Hepatocyte (in vitro differentiated cells): ENCODE results near the gene SLC9A8. TPM values are rescaled to one million over a fixed set of nuclear protein-coding genes. Genes with fewer than 3 reads are reported as not detected.

Experiments used
- DNase-seq: peaks from one replicate; pipeline ENCODE4 v3.0.0-alpha.2; 2016; ENCODE audit warnings: low spot score
- H2AFZ ChIP-seq: fragments of 200-600 bp; sonication (generic); 2 replicates; pipeline ENCODE4 v1.6.0; 2016; ENCODE audit warnings: antibody characterized with exemption, mild to moderate bottlenecking
- H3K27ac ChIP-seq: fragments of 200-600 bp; sonication (generic); 2 replicates; pipeline ENCODE4 v1.5.1; 2016; ENCODE audit warnings: mild to moderate bottlenecking
- H3K27me3 ChIP-seq: fragments of 200-600 bp; sonication (generic); 2 replicates; pipeline ENCODE4 v1.6.1; 2016
- H3K36me3 ChIP-seq: fragments of 200-600 bp; sonication (generic); replicated peaks from 2 replicates; pipeline ENCODE4 v1.5.1; 2016; ENCODE audit warnings: low read depth; ENCODE audit not compliant: insufficient read depth
- H3K4me1 ChIP-seq: fragments of 200-600 bp; sonication (generic); 2 replicates; pipeline ENCODE4 v1.5.1; 2016; ENCODE audit warnings: mild to moderate bottlenecking, moderate library complexity; ENCODE audit not compliant: insufficient read depth
- H3K4me2 ChIP-seq: fragments of 200-600 bp; sonication (generic); 2 replicates; pipeline ENCODE4 v1.6.0; 2016
- H3K4me3 ChIP-seq: fragments of 200-600 bp; sonication (generic); 2 replicates; pipeline ENCODE4 v1.5.1; 2016; ENCODE audit warnings: mild to moderate bottlenecking
- H3K79me2 ChIP-seq: fragments of 200-600 bp; sonication (generic); 2 replicates; pipeline ENCODE4 v1.6.0; 2017; ENCODE audit warnings: mild to moderate bottlenecking
- H3K9me2 ChIP-seq: fragments of 200-600 bp; sonication (generic); replicated peaks from 2 replicates; pipeline ENCODE4 v1.6.0; 2017; ENCODE audit warnings: mild to moderate bottlenecking; ENCODE audit not compliant: insufficient read depth
- H3K9me3 ChIP-seq: fragments of 200-600 bp; sonication (generic); 2 replicates; pipeline ENCODE4 v1.5.1; 2016; ENCODE audit warnings: low read depth, mild to moderate bottlenecking
- H4K20me1 ChIP-seq: fragments of 200-600 bp; sonication (generic); 2 replicates; pipeline ENCODE4 v1.6.0; 2016; ENCODE audit warnings: mild to moderate bottlenecking; ENCODE audit not compliant: insufficient read depth, poor library complexity, severe bottlenecking
- EZH2 ChIP-seq: fragments of 200-600 bp; sonication (generic); IDR thresholded peaks from 2 replicates; pipeline ENCODE4 v1.6.1; 2016; ENCODE audit warnings: antibody characterized with exemption, mild to moderate bottlenecking, borderline replicate concordance
- EZH2phosphoT487 ChIP-seq: fragments of 200-600 bp; sonication (generic); IDR thresholded peaks from one replicate; pipeline ENCODE4 v1.6.1; 2018; ENCODE audit warnings: antibody characterized with exemption, mild to moderate bottlenecking, low read depth, moderate library complexity; ENCODE audit not compliant: unreplicated experiment, severe bottlenecking
- WGBS: methylation state at CpG from one replicate; pipeline ENCODE4 v1.1.6; 2016; ENCODE audit warnings: low lambda C conversion rate; ENCODE audit errors: missing lambda C conversion rate; 5-methylcytosine and 5-hydroxymethylcytosine counted together
- polyA plus RNA-seq: library from polyadenylated mRNA; unstranded; fragments of >200 nt; fragmentation: Nextera tagmentation; extraction: Ambion mirVana; gene quantifications from 2 replicates; pipeline ENCODE4 v1.2.1, GENCODE V29; 2016
- total RNA-seq: library from RNA; depleted of rRNA; stranded (reverse); fragments of >200 nt; gene quantifications from 2 replicates; pipeline ENCODE4 v1.2.3, GENCODE V29; 2014
- TF ChIP-seq, protein P1 (sequence below): fragments of 200-600 bp; sonication (generic); IDR thresholded peaks from 2 replicates; pipeline ENCODE4 v1.5.1; 2016; ENCODE audit warnings: antibody characterized with exemption, mild to moderate bottlenecking; ENCODE audit not compliant: poor library complexity

Gene SLC9A8
- total and polyA plus RNA-seq, 2 experiments from 2014 or later = 4.9 to 6.7 TPM

DNA sequence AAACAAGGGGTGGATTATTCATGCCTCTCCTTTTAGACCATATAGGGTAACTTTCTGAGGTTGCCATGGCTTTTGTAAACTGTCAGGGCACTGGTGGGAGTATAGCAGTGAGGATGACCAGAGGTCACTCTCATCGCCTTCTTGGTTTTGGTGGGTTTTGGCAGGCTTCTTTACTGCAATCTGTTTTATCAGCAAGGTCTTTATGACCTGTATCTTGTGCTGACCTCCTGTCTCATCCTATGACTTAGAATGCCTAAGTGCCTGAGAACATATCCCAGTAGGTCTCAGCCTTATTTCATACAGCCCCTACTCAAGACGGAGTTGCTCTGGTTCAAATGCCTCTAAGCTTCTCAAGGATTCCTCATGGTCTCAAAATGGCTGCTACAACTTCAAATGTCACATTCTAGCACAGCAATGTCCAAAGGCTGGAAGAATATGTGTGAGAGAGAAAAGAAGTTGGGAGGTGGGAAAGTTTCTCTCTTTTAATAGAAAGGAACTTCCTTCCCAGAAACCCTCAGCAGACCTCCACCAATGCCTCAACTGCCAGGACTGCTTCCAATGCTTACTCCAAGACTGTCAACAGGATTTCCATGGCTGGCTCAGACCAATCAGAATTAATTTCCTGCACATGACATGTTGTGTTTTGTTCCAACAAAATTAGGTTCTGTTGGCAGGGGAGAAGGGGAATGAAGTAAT is 46.6 kb upstream of the SLC9A8 start:
- H4K20me1 ChIP-seq = no peaks in the 10 kb centered on the region
- H3K27me3 ChIP-seq = no peaks in the 10 kb centered on the region
- no peaks in the 10 kb centered on the region for H3K36me3 ChIP-seq
- peak overlapping the region; percentile 70 for H3K27ac ChIP-seq
- H3K9me2 ChIP-seq = no peaks in the 10 kb centered on the region
- no peaks in the 10 kb centered on the region for H3K79me2 ChIP-seq
- H3K9me3 ChIP-seq = no peaks in the 10 kb centered on the region
- DNase-seq = no peak
- no peak overlapping the region for H2AFZ ChIP-seq
- TF ChIP-seq, protein P1, sequence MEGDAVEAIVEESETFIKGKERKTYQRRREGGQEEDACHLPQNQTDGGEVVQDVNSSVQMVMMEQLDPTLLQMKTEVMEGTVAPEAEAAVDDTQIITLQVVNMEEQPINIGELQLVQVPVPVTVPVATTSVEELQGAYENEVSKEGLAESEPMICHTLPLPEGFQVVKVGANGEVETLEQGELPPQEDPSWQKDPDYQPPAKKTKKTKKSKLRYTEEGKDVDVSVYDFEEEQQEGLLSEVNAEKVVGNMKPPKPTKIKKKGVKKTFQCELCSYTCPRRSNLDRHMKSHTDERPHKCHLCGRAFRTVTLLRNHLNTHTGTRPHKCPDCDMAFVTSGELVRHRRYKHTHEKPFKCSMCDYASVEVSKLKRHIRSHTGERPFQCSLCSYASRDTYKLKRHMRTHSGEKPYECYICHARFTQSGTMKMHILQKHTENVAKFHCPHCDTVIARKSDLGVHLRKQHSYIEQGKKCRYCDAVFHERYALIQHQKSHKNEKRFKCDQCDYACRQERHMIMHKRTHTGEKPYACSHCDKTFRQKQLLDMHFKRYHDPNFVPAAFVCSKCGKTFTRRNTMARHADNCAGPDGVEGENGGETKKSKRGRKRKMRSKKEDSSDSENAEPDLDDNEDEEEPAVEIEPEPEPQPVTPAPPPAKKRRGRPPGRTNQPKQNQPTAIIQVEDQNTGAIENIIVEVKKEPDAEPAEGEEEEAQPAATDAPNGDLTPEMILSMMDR = no peak
- TF ChIP-seq EZH2phosphoT487 (no peak), EZH2 (no peak)
- WGBS = 72% methylated on average over 2 of the region's 2 CpGs
- H3K4me2 ChIP-seq = no peak overlapping the region
- no peak overlapping the region for H3K4me3 ChIP-seq
- H3K4me1 ChIP-seq = peaks cover 25% of the 10 kb centered on the region

DNA sequence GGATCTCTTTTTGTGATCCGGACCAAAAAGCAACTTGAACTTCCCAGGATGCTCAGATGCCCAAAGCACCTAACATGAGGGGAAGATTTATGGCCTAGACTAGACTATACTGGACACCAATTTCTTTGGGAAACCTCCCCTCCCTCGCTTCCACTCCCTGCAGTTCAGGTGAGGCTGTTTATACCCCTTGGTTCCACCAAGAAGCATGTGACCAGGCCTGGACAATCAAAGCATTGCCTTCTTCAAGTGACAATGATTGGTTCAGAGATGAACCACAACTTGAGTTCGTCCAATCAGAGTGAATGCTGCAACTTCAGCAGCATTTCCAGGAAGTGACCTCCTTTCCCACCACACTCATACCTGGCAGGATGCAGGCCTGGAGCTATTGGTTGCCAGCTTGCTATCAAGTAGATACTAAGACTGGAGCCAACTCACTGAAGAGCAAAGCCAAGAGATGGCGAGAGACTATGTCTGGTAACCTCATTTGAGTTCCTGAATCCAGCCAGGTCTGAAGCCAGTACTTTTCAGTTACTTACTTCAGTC is 45.6 kb upstream of the SLC9A8 start:
- Histone ChIP-seq H4K20me1 (no peaks in the 10 kb centered on the region), H3K27ac (no peak overlapping the region), H3K4me1 (peaks cover 28% of the 10 kb centered on the region), H2AFZ (no peak overlapping the region), H3K36me3 (no peaks in the 10 kb centered on the region), H3K9me3 (no peaks in the 10 kb centered on the region), H3K4me2 (no peak overlapping the region), H3K4me3 (no peak overlapping the region), H3K79me2 (no peaks in the 10 kb centered on the region), H3K27me3 (no peaks in the 10 kb centered on the region), H3K9me2 (no peaks in the 10 kb centered on the region)
- TF ChIP-seq EZH2phosphoT487 (no peak), EZH2 (no peak)
- TF ChIP-seq, protein P1 = no peak
- WGBS = 96% methylated on average over 4 of the region's 4 CpGs
- no peak for DNase-seq

DNA sequence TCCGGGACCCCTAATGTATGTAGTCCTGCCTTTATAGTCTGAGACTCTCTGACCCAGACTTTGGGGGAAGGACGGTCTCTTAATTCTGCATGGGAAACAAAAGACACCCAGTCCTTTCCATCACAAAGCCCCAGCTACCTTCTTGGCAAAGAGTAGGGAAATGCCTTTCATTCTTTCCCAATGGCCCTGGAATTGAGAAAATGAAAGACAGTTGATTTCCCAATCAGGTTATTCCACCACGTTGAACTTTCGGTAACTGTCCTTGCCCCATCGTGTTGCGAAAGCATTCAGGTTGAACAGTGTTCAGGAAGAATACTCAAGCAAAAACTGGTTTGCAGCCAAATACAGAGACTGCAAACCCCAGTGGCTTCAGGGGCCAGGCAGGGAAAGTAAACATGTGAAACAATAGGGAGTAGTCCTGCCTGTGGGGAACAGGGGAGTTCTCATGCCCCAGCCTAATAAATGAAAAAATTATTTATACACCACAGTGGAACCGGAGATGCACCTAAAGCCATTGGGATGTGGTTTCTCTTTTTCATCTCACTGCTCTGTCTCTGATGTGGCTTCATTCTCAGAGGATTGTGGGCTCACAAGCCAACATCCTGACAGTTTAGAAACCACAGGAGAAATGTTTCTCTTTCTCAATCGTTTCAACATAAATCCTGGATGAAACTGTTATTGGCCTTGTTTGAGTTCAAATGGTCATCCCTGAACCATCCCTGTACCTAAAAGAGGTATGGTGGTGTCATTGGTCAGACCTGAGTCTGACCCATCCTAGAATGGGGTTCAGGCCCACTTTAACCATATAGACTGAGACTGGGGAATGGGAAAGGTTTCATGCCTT is 44.2 kb upstream of the SLC9A8 start:
- peak; percentile 79 for DNase-seq
- Histone ChIP-seq H4K20me1 (no peaks in the 10 kb centered on the region), H3K27me3 (no peaks in the 10 kb centered on the region), H3K36me3 (no peaks in the 10 kb centered on the region), H3K27ac (peak overlapping the region; percentile 71), H2AFZ (no peak overlapping the region), H3K4me3 (no peak overlapping the region), H3K79me2 (no peaks in the 10 kb centered on the region), H3K9me3 (no peaks in the 10 kb centered on the region), H3K4me1 (peaks cover 27% of the 10 kb centered on the region), H3K9me2 (no peaks in the 10 kb centered on the region), H3K4me2 (peak overlapping the region; percentile 47)
- TF ChIP-seq, protein P1 = no peak
- no peak for TF ChIP-seq EZH2
- no peak for TF ChIP-seq EZH2phosphoT487
- WGBS = 25% methylated on average over 8 of the region's 8 CpGs
